Stimulated activated CD4-positive, alpha-beta T cell treated with anti-CD3 and anti-CD28 coated beads, Interleukin-15, amount 100 ng/mL, for 1 hour (primary cell): Measurements from ENCODE around the gene TMEM243.
A peak's percentile ranks its signal among the peaks of the same experiment; 100 is the strongest.
"Not testable (repeated sequence)": the region's sequence is repeated elsewhere in the genome, so short reads cannot be mapped to it uniquely, and the experiment has no call there.

Experiments used
- DNase-seq, 2 donors: peaks; one replicate each; pipeline ENCODE4 v3.0.0-alpha.2; 2020; ENCODE audit warnings: low read depth in 1 of 2, low spot score in 1 of 2

Gene TMEM243, protein sequence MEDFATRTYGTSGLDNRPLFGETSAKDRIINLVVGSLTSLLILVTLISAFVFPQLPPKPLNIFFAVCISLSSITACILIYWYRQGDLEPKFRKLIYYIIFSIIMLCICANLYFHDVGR

DNA sequence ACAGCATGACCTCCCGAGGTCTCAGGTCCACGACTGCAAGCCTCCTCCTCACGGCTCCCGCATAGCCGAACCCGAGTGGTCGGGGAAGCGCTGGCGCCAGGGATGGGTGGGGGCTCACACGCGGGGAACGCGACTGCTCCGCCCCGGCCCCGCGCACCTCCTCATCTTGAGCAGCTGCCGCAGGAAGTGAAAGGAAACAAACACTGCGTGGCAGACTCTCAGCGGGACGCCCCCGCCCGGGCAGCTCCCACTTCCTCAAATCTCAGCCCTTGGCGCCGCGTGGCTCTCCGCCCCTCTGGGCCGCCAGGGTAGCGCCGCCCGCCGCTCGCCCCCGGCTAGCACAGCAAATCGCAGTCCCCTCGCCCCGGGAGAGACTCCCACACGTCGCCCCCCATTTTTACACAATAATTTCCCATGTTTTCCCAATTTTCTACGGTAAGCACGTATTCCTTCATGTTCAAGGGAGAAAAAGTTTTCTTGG lies at the start of gene TMEM243:
Gene TMEM243, minus strand, starts transcription at position 188 of the 481 bp plus-strand sequence. CDS start 229 bp downstream, outside the sequence.
- peak; percentile 64 to 70 for DNase-seq

DNA sequence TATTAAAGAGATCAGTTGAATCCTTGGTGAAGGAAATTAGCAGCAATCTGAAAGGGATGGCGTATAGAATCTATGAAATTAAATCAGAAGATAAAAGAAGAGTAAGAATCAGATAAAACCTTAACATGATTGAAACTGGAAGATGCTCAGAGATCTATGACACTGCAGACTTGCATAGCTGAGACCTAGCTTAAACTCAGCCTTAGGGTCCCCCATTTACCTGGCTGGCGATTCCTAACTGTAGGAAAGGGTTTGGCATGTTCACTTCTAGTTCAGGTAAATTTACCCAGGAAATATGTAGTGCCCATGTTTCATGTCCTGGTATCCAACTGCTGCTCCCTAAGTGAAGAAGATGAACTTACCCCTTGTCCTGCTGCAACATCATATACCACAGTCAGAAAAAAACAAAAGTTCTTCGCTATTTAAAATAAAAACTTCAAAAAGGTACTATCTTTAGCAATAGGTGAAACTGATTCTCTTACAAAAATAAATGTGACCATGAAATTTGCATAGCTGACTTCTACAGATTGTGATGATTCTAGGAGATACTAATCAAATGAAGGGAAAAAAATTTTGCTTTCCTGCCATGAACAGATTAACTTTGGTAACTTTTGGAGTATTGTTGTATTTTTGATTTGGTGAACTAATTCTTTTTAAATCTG lies 47.8 kb upstream of the TMEM243 start:
- no peak for DNase-seq

GRCh38 chr7:87263537-87263936 lies 44.0 kb upstream of the TMEM243 start:
- DNase-seq = no peak

- DNase-seq = no peak
These were observed 34.1 kb upstream of the TMEM243 start for GRCh38 chr7:87253589-87254087.

DNA sequence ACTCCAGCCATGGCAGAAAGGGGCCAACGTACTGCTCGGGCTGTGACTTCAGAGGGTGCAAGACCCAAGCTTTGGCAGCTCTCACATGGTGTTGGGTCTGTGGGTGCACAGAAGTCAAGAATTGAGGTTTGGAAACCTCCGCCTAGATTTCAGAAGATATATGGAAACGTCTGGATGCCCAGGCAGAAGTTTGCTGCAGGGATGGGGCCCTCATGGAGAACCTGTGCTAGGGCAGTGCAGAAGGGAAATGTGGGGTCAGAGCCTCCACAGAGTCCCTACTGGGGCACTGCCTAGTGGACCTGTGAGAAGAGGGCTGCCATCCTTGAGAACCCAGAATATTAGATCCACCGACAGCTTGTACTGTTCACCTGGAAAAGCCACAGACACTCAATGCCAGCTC lies 26.1 kb upstream of the TMEM243 start:
- not testable (repeated sequence) for DNase-seq

- not testable (repeated sequence) for DNase-seq
These were observed 19.0 kb upstream of the TMEM243 start for GRCh38 chr7:87238464-87239051.

DNA sequence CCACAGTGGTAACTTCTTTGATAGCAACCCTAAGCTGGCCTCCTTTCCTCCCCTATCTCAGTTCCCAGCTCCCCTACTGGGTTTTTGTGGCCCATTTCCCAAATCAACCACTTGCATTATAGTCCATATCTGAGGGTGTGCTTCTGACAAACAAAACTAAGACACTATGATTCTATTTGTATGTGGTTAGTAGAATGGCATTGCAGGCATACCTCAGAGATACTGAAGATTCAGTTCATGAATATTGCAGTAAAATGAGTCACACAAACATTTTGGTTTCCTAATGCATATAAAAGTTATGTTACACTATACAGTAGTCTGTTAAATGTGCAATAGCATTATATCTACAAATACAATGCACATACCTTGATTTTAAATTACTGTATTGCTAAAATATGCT lies 15.4 kb upstream of the TMEM243 start:
- DNase-seq = no peak

- DNase-seq = no peak
These were observed 12.2 kb upstream of the TMEM243 start for GRCh38 chr7:87231711-87232110.

DNA sequence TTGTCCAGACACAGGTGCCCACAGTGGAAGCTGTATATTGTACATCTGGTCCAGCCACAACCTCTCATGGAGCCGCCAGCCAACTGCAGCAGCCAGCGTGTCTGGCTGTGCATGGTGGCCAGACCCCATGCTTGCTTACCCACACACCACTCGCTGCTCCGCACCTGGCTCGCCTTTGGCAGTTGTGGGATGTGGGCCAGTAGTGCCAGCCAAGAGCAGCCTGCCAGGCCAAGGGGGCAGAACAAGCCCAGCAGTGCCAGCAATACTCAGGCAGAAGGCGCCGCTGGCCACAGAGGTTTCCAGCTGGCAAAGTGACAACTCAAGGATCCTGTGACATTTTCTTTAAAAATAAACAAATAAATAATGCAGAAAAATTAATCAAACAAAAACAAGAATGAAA lies 11.7 kb upstream of the TMEM243 start:
- DNase-seq = no peak

DNA sequence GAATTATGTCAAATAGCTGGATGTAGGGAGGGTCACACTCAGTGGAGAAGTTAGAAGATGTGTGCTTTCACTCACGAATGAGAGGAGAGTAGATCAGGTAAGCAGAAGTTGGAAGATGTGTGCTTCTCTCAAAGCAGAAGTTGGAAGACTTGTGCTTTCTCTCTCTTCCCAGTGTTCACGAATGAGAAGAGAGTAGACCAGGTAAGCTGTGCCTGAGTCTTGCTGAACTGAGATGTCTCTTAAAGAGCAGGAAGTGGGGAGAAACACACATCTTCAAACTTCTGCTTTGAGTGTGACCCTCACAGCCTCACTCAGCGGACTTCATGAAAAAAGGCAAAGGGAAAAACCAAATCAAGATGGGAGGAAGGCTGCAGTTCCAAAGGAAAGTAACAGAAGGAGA lies 7.0 kb upstream of the TMEM243 start:
- no peak for DNase-seq

GRCh38 chr7:87225696-87226095 lies 6.2 kb upstream of the TMEM243 start:
- DNase-seq = no peak

- no peak for DNase-seq
These were observed 4.1 kb upstream of the TMEM243 start for GRCh38 chr7:87223666-87224065.

GRCh38 chr7:87220734-87221215 lies 1.2 kb upstream of the TMEM243 start:
- DNase-seq = no peak

GRCh38 chr7:87220026-87220733 lies 648 bp upstream of the TMEM243 start:
- DNase-seq = peak; percentile 68 to 75

- no peak for DNase-seq
These were observed 562 bp downstream of the TMEM243 start for GRCh38 chr7:87218796-87219544.

GRCh38 chr7:87217983-87218653 lies 1.4 kb downstream of the TMEM243 start:
- DNase-seq = no peak

DNA sequence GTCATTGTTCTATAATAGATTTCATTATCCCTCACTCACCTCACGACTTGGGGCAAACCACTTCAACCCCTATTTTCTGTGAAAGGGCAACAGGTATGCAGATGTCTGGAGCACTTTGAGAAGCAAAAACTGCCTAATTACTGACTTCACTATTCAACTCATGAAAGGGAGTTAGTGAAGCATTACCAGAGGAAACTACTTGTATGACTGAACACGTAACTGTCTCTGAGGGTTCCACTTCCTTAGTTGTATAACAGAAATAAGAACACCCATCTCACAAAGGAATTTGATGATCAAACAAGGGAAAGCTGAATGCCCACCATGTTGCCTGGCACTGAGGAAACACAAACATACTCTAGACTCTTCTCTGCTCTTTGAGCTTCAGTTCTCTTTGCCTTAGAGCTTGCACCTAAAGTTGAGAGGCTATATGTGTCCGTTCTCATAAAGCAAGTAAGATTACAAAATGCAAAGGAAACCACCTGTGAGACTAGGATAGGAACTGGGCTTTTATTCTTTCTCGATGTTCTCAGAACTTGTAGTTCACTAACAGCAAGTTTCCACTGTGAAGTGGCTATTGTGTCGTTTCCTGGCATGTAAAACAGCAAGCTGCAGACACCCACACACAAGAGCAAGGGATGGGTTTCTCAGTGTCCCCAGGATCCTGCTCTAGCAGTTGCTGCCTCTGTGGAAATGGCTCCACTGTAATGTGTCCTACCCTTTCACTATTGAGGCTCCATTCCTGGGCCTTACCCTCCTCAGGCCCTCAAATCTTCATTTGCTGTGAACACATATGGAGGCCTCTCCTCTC lies 2.6 kb downstream of the TMEM243 start:
- peak in 1 of 2 donors; percentile 17 for DNase-seq

DNA sequence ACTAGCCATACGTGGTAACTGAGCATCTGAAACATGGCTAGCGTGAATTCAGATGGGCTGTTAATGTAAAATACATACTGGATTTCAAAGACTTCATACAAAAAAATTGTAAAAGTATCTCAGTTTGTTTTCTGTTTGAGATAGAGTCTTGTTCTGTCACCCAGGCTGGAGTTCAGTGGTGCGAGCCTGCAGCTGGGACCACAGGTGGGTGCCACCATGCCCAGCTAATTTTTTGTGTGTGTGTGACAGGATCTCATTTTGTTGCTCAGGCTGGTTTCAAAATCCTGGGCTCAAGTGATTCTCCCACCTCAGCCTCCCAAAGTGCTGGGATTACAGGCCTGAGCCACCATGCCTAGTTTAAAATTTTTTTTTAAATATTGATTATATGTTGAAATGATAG lies 4.5 kb downstream of the TMEM243 start:
- DNase-seq = no peak

DNA sequence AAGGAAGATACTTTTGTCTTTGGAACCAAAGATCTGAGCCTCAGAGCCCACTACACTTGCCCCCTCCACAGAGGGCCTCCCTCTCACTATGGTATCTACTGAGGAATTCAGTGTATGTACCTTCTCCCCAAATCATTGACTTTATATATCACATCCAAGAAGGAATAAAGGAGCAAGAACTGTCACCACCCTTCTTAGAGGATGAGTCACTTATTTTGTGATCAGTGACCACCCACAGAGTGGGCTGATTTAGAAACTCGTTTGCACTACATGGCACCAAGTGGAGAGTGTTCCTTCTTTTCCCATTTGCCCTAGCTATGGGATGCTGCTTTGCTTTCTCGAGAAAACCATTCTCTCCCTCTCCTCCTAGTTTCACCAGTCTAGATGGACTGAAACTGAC lies 5.7 kb downstream of the TMEM243 start:
- DNase-seq = no peak

GRCh38 chr7:87213252-87213651 lies 6.3 kb downstream of the TMEM243 start:
- no peak for DNase-seq
